ENCODE data around the gene BCAS1.

GRCh38 chr20:54041336-54041735 is 29.1 kb downstream of the BCAS1 start:
- TF ChIP-seq CTCF (conservative IDR thresholded peaks at IDR 0.05) (no peak), EZH2 (IDR thresholded peaks at IDR 0.05; ENCODE audit: low read depth) (no peak)
